H1 (cell line): ENCODE measurements around the gene CALHM2. TPM values are rescaled to one million over a fixed set of nuclear protein-coding genes. Genes with fewer than 3 reads are reported as not detected.
"Not testable (repeated sequence)": the region's sequence is repeated elsewhere in the genome, so short reads cannot be mapped to it uniquely, and the experiment has no call there.

Experiments used
- CTCF ChIA-PET: fragments of 300-600 bp; sonication (Branson Sonifier 250); formaldehyde crosslinking; loops from one replicate; lab custom pipeline; 2021; ENCODE audit not compliant: partially characterized antibody; lab: Charles Lee
- POLR2A ChIA-PET: fragments of 300-600 bp; sonication (Branson Sonifier 250); formaldehyde crosslinking; loops from one replicate; lab custom pipeline; 2021; ENCODE audit warnings: inconsistent platforms; ENCODE audit not compliant: partially characterized antibody; lab: Charles Lee
- DNase-seq, 2 experiments: peaks; one replicate each; pipeline versions ENCODE4 v3.0.0 to v3.0.0-alpha.2; 2010 to 2022; ENCODE audit warnings: low spot score in 2 of 2, low read depth in 1 of 2, mixed read lengths in 1 of 2
- FAIRE-seq: peaks from 2 replicates; lab custom pipeline; 2011; peaks lifted over from hg19 to GRCh38; lab: Jason Lieb, UNC
- H2AFZ ChIP-seq: 2 replicates; pipeline ENCODE4 v1.8.1; 2012; ENCODE audit warnings: low read length, inconsistent platforms
- H2AK5ac ChIP-seq: 2 replicates; pipeline ENCODE4 v1.6.1; 2013; ENCODE audit warnings: low read depth, low read length
- H2BK120ac ChIP-seq: replicated peaks from 2 replicates; pipeline ENCODE3; 2013; ENCODE audit warnings: low read depth, low read length, inconsistent platforms
- H2BK12ac ChIP-seq: 2 replicates; pipeline ENCODE4 v1.6.1; 2013; ENCODE audit warnings: low read depth, low read length
- H2BK15ac ChIP-seq: 2 replicates; pipeline ENCODE4 v1.6.1; 2013; ENCODE audit warnings: low read length
- H2BK20ac ChIP-seq: 2 replicates; pipeline ENCODE4 v1.6.1; 2013; ENCODE audit warnings: low read length
- H2BK5ac ChIP-seq: 2 replicates; pipeline ENCODE4 v1.6.1; 2013; ENCODE audit warnings: low read depth, low read length
- H3K14ac ChIP-seq: 2 replicates; pipeline ENCODE4 v1.6.1; 2013; ENCODE audit warnings: inconsistent platforms; ENCODE audit not compliant: insufficient read length
- H3K18ac ChIP-seq: 2 replicates; pipeline ENCODE4 v1.6.1; 2013; ENCODE audit warnings: low read length; ENCODE audit errors: extremely low read depth
- H3K23ac ChIP-seq: 2 replicates; pipeline ENCODE4 v1.6.1; 2013; ENCODE audit warnings: inconsistent platforms; ENCODE audit not compliant: insufficient read length
- H3K23me2 ChIP-seq: 2 replicates; pipeline ENCODE4 v1.6.1; 2013; ENCODE audit warnings: low read depth, low read length
- H3K27ac ChIP-seq: 2 replicates; pipeline ENCODE4 v1.6.1; 2011; ENCODE audit warnings: low read depth, low read length, inconsistent platforms
- H3K27me3 ChIP-seq, 4 experiments: replicated peaks in 1 of 4; 1 replicate in 1 of 4; 2 replicates in 3 of 4; pipeline versions ENCODE4 v1.6.1 to v1.8.1; 2011 to 2013; ENCODE audit warnings: low read length in 3 of 4, mild to moderate bottlenecking in 3 of 4, inconsistent platforms in 2 of 4, mixed read lengths in 2 of 4, moderate library complexity in 1 of 4; ENCODE audit not compliant: control insufficient read depth in 3 of 4, insufficient read depth in 3 of 4; ENCODE audit errors: extremely low read depth in 1 of 4
- H3K36me3 ChIP-seq, 4 experiments: 2 replicates each; pipeline versions ENCODE4 v1.6.1 to v1.8.1; 2011 to 2013; ENCODE audit warnings: mild to moderate bottlenecking in 4 of 4, low read length in 3 of 4, moderate library complexity in 2 of 4, control low read depth in 1 of 4, inconsistent platforms in 1 of 4; ENCODE audit not compliant: insufficient read depth in 4 of 4, control insufficient read depth in 2 of 4
- H3K4ac ChIP-seq: replicated peaks from 2 replicates; pipeline ENCODE3; 2013; ENCODE audit warnings: low read length, low read depth, mixed read lengths, inconsistent platforms; ENCODE audit not compliant: insufficient read length
- H3K4me1 ChIP-seq, 4 experiments: replicated peaks in 1 of 4; 1 replicate in 1 of 4; 2 replicates in 3 of 4; pipeline versions ENCODE4 v1.6.1 to v1.8.1; 2011 to 2013; ENCODE audit warnings: low read length in 3 of 4, inconsistent platforms in 2 of 4, mixed read lengths in 1 of 4; ENCODE audit not compliant: insufficient read depth in 4 of 4, control insufficient read depth in 3 of 4
- H3K4me2 ChIP-seq, 2 experiments: 2 replicates each; pipeline versions ENCODE4 v1.6.1 to v1.8.1; 2011 to 2013; ENCODE audit warnings: low read depth in 2 of 2, low read length in 2 of 2, control low read depth in 1 of 2, inconsistent platforms in 1 of 2, mild to moderate bottlenecking in 1 of 2; ENCODE audit not compliant: insufficient read depth in 1 of 2
- H3K4me3 ChIP-seq, 4 experiments: fragments of 200-600, 300-600 bp in 1 of 4; sonication (generic), shearing (Covaris generic), sonication (Bioruptor Twin) in 1 of 4; 2 replicates each; pipeline versions ENCODE4 v1.5.1 to v1.8.1; 2011 to 2016; ENCODE audit warnings: low read length in 4 of 4, low read depth in 3 of 4, control low read depth in 2 of 4, inconsistent platforms in 2 of 4, mild to moderate bottlenecking in 2 of 4, mixed read lengths in 1 of 4, moderate library complexity in 1 of 4; ENCODE audit not compliant: insufficient read depth in 2 of 4; ENCODE audit errors: extremely low read depth in 1 of 4
- H3K56ac ChIP-seq: replicated peaks from 2 replicates; pipeline ENCODE3; 2013; ENCODE audit warnings: low read depth, mild to moderate bottlenecking, mixed read lengths, low read length, inconsistent platforms; ENCODE audit not compliant: insufficient read length
- H3K79me1 ChIP-seq: 2 replicates; pipeline ENCODE4 v1.6.1; 2013; ENCODE audit warnings: low read depth, low read length, control low read depth
- H3K79me2 ChIP-seq, 2 experiments: 2 replicates each; pipeline versions ENCODE4 v1.6.1 to v1.8.1; 2012 to 2013; ENCODE audit warnings: low read length in 2 of 2, mild to moderate bottlenecking in 2 of 2, inconsistent platforms in 1 of 2; ENCODE audit not compliant: insufficient read depth in 2 of 2, control insufficient read depth in 1 of 2
- H3K9ac ChIP-seq, 4 experiments: replicated peaks in 1 of 4; 1 replicate in 1 of 4; 2 replicates in 3 of 4; pipeline versions ENCODE4 v1.6.1 to v1.8.1; 2011 to 2013; ENCODE audit warnings: low read depth in 3 of 4, low read length in 3 of 4, control low read depth in 2 of 4, mild to moderate bottlenecking in 2 of 4, moderate library complexity in 2 of 4, inconsistent platforms in 1 of 4; ENCODE audit errors: extremely low read depth in 1 of 4
- H3K9me3 ChIP-seq, 2 experiments: 2 replicates each; pipeline versions ENCODE4 v1.6.1 to v1.8.1; 2012 to 2013; ENCODE audit warnings: mild to moderate bottlenecking in 2 of 2, moderate library complexity in 2 of 2, control low read depth in 1 of 2, inconsistent platforms in 1 of 2, low read depth in 1 of 2, low read length in 1 of 2, mixed read lengths in 1 of 2; ENCODE audit not compliant: insufficient read depth in 2 of 2
- H4K20me1 ChIP-seq, 2 experiments: replicated peaks in 1 of 2; 2 replicates each; pipeline versions ENCODE3 to v1.8.1; 2011 to 2013; ENCODE audit warnings: inconsistent platforms in 2 of 2, low read length in 2 of 2, mild to moderate bottlenecking in 1 of 2; ENCODE audit not compliant: insufficient read depth in 2 of 2, control insufficient read depth in 1 of 2
- H4K5ac ChIP-seq: 2 replicates; pipeline ENCODE4 v1.6.1; 2013; ENCODE audit warnings: low read length, low read depth, mixed read lengths, inconsistent platforms; ENCODE audit not compliant: insufficient read length
- H4K8ac ChIP-seq: 2 replicates; pipeline ENCODE4 v1.8.0; 2013; ENCODE audit warnings: mild to moderate bottlenecking, moderate library complexity, low read length, inconsistent platforms; ENCODE audit not compliant: insufficient read depth; ENCODE audit errors: extremely low read depth
- H4K91ac ChIP-seq: replicated peaks from 2 replicates; pipeline ENCODE3; 2013; ENCODE audit warnings: low read length, mixed read lengths, inconsistent platforms; ENCODE audit not compliant: insufficient read length
- RXRA ChIP-seq: IDR thresholded peaks from 2 replicates; pipeline ENCODE4 v1.6.1; 2011; ENCODE audit warnings: low read depth, mild to moderate bottlenecking, low read length, moderate library complexity; ENCODE audit not compliant: insufficient read depth
- WGBS, 2 experiments: shearing (Covaris generic) in 1 of 2; methylation state at CpG; one replicate each; pipeline versions ENCODE4 v1.1.6 to v1.1.7; 2013 to 2015; ENCODE audit warnings: low lambda C conversion rate in 2 of 2, mixed read lengths in 2 of 2, inconsistent platforms in 1 of 2, low coverage in 1 of 2, missing lambda C conversion rate in 1 of 2; ENCODE audit not compliant: insufficient replicate concordance in 2 of 2, insufficient coverage in 1 of 2, insufficient read length in 1 of 2; ENCODE audit errors: extremely low coverage in 1 of 2, missing lambda C conversion rate in 1 of 2; 5-methylcytosine and 5-hydroxymethylcytosine counted together
- polyA plus RNA-seq, 7 experiments: library from polyadenylated mRNA; depleted of rRNA in 3 of 7; stranded (reverse) in 5 of 7; unstranded in 2 of 7; fragments of >200 nt in 5 of 7; fragments of 200-250 nt in 2 of 7; gene quantifications; 1 replicate in 5 of 7; 2 replicates in 1 of 7; 4 replicates in 1 of 7; pipeline versions ENCODE4 v1.2.1 to v1.2.3, GENCODE V29; 2011 to 2013; ENCODE audit warnings: missing spikeins in 2 of 7, mixed read lengths in 2 of 7
- total RNA-seq: library from RNA; stranded (reverse); fragmentation: NEBNext Ultra II Directional; extraction: Animal tissue kit (Norgen Biotek cat#: 25700); gene quantifications from 2 replicates; pipeline ENCODE4 v1.2.1, GENCODE V29; 2021

The CALHM2 gene
- total and polyA plus RNA-seq, 2 of the 8 experiments (the other 6 are each of a cell fraction or from before 2014, with no cell fraction given): 1.2 to 2.4 TPM

- no peak for TF ChIP-seq RXRA
These were observed 35.2 kb upstream of the CALHM2 start (continued) for GRCh38 chr10:103487410-103487708.

- H4K20me1 ChIP-seq, H2BK20ac ChIP-seq, H3K27me3 ChIP-seq, H3K4me2 ChIP-seq, H2AFZ ChIP-seq, H3K14ac ChIP-seq, H4K8ac ChIP-seq, H3K79me1 ChIP-seq, H3K23me2 ChIP-seq, H4K5ac ChIP-seq, H3K4me3 ChIP-seq, FAIRE-seq, H3K79me2 ChIP-seq, H3K4me1 ChIP-seq, H3K18ac ChIP-seq, H2BK15ac ChIP-seq, H3K27ac ChIP-seq, H2BK5ac ChIP-seq, H2BK120ac ChIP-seq, H4K91ac ChIP-seq, H3K4ac ChIP-seq, H3K9me3 ChIP-seq, DNase-seq, H3K56ac ChIP-seq, H3K23ac ChIP-seq, H2BK12ac ChIP-seq, H3K9ac ChIP-seq, H3K36me3 ChIP-seq, H2AK5ac ChIP-seq: not testable (repeated sequence)
- CTCF ChIA-PET: interaction anchor here (0.7 to 5.1 kb wide), 22 partner anchors 10 to 657 kb away, joined by 3 to 71 read pairs (median 6); partner anchors contain the start of genes CALHM1 and CALHM2
- POLR2A ChIA-PET: interaction anchor here (0.8 to 3.0 kb wide), 2 partner anchors 10 to 102 kb away, joined by 3 to 11 read pairs; no protein-coding TSS in a partner anchor
- WGBS, 2 experiments: 89% methylated on average over 8 of the region's 8 CpGs; no CpG with 5 or more reads in 1 of the 2 experiments
These were observed 34.7 kb upstream of the CALHM2 start for GRCh38 chr10:103486635-103487409.
